ENCODE results near the gene FHIP1A.

GRCh38 chr4:151430740-151431457, 21.9 kb downstream of the FHIP1A start:
- TF ChIP-seq, protein P1, sequence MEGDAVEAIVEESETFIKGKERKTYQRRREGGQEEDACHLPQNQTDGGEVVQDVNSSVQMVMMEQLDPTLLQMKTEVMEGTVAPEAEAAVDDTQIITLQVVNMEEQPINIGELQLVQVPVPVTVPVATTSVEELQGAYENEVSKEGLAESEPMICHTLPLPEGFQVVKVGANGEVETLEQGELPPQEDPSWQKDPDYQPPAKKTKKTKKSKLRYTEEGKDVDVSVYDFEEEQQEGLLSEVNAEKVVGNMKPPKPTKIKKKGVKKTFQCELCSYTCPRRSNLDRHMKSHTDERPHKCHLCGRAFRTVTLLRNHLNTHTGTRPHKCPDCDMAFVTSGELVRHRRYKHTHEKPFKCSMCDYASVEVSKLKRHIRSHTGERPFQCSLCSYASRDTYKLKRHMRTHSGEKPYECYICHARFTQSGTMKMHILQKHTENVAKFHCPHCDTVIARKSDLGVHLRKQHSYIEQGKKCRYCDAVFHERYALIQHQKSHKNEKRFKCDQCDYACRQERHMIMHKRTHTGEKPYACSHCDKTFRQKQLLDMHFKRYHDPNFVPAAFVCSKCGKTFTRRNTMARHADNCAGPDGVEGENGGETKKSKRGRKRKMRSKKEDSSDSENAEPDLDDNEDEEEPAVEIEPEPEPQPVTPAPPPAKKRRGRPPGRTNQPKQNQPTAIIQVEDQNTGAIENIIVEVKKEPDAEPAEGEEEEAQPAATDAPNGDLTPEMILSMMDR (IDR thresholded peaks at IDR 0.05): no peak
- TF ChIP-seq POLR2A (IDR thresholded peaks at IDR 0.05) (no peak), POLR2AphosphoS5 (IDR thresholded peaks at IDR 0.05) (no peak)
